ENCODE results near the gene PHC3. TPM values are rescaled to one million over a fixed set of nuclear protein-coding genes. Genes with fewer than 3 reads are reported as not detected.

The PHC3 gene
- total RNA-seq, 2 experiments from 2014 or later = 40.6 to 89.7 TPM

DNA sequence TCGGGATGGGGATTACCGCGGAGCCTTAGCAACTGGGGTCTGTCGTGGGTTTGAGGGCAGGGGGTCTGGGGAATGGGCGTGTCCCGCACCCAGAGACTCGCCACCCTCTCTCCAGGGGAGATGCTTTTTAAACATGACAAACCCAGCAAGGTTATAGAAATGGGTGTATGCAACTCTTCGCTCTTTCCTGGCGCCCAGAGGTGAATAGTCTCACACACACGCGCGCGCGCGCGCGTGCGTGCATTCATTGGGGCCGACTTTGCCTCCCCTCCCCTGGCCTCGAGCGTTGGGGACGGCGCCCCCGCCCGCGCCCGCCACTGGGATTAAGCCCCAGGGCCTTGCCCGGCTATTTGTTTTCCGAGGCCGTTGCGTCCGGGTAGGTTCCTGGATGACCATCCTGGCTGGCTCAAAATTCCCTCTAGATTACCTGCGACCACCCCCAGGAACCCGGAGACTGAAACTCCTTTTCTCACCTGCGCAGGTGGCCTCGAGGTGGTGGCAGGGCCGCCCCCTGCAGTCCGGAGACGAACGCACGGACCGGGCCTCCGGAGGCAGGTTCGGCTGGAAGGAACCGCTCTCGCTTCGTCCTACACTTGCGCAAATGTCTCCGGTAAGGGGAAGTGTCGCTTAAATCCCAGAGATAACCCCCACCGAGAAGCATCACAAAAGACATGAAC is 143.0 kb downstream of the PHC3 start:
- POLR2A ChIA-PET = interaction anchor here (0.6 to 3.0 kb wide), 11 partner anchors 9 to 136 kb away, joined by 3 to 33 read pairs (median 3); no protein-coding TSS in a partner anchor

More for the DNA sequence above, 143.0 kb downstream of the PHC3 start:
- BruUV-seq (replicated peaks) = no TSS peak
- H3K4me1 ChIP-seq (ENCODE audit: insufficient read depth, low read length, poor library complexity, severe bottlenecking) = peaks cover 39% of the 10 kb centered on the region
- peaks cover 45% of the 10 kb centered on the region; the same call in 1 of the 2 replicates for H3K79me2 ChIP-seq (ENCODE audit: insufficient read depth, low read depth, low read length)
- H3K9me2 ChIP-seq (ENCODE audit: insufficient read depth, low read length) = no peaks in the 10 kb centered on the region
- no peaks in the 10 kb centered on the region for H4K20me1 ChIP-seq (ENCODE audit: insufficient read depth, low read length)
- peak overlapping the region; percentile 94 for H3K4me3 ChIP-seq (ENCODE audit: low read depth, low read length, poor library complexity, severe bottlenecking)
- H3K4me2 ChIP-seq (ENCODE audit: low read length) = peak overlapping the region; percentile 92
- intact Hi-C loops (cut with micrococcal nuclease; ENCODE audit: unreplicated experiment) = loop anchor here (5.0 kb wide), 2 partner anchors 89 to 134 kb away; no protein-coding TSS in a partner anchor
- H3K36me3 ChIP-seq (ENCODE audit: insufficient read depth, low read length) = peaks cover 27% of the 10 kb centered on the region
- no peak for TF ChIP-seq EZH2phosphoT487 (IDR thresholded peaks at IDR 0.05; ENCODE audit: borderline replicate concordance, low read depth, low read length)
- TF ChIP-seq, protein P1, sequence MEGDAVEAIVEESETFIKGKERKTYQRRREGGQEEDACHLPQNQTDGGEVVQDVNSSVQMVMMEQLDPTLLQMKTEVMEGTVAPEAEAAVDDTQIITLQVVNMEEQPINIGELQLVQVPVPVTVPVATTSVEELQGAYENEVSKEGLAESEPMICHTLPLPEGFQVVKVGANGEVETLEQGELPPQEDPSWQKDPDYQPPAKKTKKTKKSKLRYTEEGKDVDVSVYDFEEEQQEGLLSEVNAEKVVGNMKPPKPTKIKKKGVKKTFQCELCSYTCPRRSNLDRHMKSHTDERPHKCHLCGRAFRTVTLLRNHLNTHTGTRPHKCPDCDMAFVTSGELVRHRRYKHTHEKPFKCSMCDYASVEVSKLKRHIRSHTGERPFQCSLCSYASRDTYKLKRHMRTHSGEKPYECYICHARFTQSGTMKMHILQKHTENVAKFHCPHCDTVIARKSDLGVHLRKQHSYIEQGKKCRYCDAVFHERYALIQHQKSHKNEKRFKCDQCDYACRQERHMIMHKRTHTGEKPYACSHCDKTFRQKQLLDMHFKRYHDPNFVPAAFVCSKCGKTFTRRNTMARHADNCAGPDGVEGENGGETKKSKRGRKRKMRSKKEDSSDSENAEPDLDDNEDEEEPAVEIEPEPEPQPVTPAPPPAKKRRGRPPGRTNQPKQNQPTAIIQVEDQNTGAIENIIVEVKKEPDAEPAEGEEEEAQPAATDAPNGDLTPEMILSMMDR (conservative IDR thresholded peaks at IDR 0.05; ENCODE audit: low read length) = peak; percentile 69
- H3K9me3 ChIP-seq (ENCODE audit: low read length) = peaks cover 4% of the 10 kb centered on the region; the same call in 1 of the 2 replicates
- CTCF ChIA-PET (ENCODE audit: unreplicated experiment) = interaction anchor here (0.8 kb wide), 1 partner anchor 71 kb away, joined by 3 read pairs; no protein-coding TSS in a partner anchor
- peak overlapping the region; percentile 76 for H2AFZ ChIP-seq (ENCODE audit: low read length)
- H3K27ac ChIP-seq (ENCODE audit: low read depth, low read length, poor library complexity, severe bottlenecking) = peak overlapping the region; percentile 64
- DNase-seq (ENCODE audit: low spot score) = peak; percentile 67

Small RNAs within 50 kb of the gene (small RNA-seq; reads per million reads assigned to genes)
- gene RNU4-38P (0.21 reads per million), gene RNU6-315P (not detected)

Other genes with a start within 250 kb of the PHC3 start
- 64.5 and 77.4 TPM in 2 replicates for gene SEC62, start 214.9 kb downstream of the PHC3 start, total RNA-seq (2014; rRNA removed; shearing (Covaris generic))
- 163 and 176 TPM in 2 replicates for gene SEC62, start 214.9 kb downstream of the PHC3 start, total RNA-seq (2022)
- 90.5 and 108 TPM in 2 replicates for gene GPR160, start 143.7 kb downstream of the PHC3 start, total RNA-seq (2014; rRNA removed; shearing (Covaris generic))
- 115 and 117 TPM in 2 replicates for gene GPR160, start 143.7 kb downstream of the PHC3 start, total RNA-seq (2022)
- 27.6 and 28.9 TPM in 2 replicates for gene PRKCI, start 40.7 kb upstream of the PHC3 start, total RNA-seq (2014; rRNA removed; shearing (Covaris generic))
- 36.2 and 38.3 TPM in 2 replicates for gene PRKCI, start 40.7 kb upstream of the PHC3 start, total RNA-seq (2022)
- gene SKIL, start 176.0 kb upstream of the PHC3 start, total RNA-seq (2014; rRNA removed; shearing (Covaris generic)) = 60.9 and 82.6 TPM in 2 replicates
- 86.3 and 94.5 TPM in 2 replicates for gene SKIL, start 176.0 kb upstream of the PHC3 start, total RNA-seq (2022)
- 0.32 and 1.0 TPM in 2 replicates for gene CLDN11, start 237.1 kb upstream of the PHC3 start, total RNA-seq (2014; rRNA removed; shearing (Covaris generic))
- gene CLDN11, start 237.1 kb upstream of the PHC3 start, total RNA-seq (2022) = 0.33 and 0.34 TPM in 2 replicates

All from OCI-LY7 (cell line).